ENCODE measurements around the gene RECQL5. TPM values are rescaled to one million over a fixed set of nuclear protein-coding genes. Genes with fewer than 3 reads are reported as not detected.
A peak's percentile ranks its signal among the peaks of the same experiment; 100 is the strongest.

RECQL5 gene
- polyA plus RNA-seq, 1 of the 3 experiments (the other 2 are of a cell fraction): 25.3 TPM

DNA sequence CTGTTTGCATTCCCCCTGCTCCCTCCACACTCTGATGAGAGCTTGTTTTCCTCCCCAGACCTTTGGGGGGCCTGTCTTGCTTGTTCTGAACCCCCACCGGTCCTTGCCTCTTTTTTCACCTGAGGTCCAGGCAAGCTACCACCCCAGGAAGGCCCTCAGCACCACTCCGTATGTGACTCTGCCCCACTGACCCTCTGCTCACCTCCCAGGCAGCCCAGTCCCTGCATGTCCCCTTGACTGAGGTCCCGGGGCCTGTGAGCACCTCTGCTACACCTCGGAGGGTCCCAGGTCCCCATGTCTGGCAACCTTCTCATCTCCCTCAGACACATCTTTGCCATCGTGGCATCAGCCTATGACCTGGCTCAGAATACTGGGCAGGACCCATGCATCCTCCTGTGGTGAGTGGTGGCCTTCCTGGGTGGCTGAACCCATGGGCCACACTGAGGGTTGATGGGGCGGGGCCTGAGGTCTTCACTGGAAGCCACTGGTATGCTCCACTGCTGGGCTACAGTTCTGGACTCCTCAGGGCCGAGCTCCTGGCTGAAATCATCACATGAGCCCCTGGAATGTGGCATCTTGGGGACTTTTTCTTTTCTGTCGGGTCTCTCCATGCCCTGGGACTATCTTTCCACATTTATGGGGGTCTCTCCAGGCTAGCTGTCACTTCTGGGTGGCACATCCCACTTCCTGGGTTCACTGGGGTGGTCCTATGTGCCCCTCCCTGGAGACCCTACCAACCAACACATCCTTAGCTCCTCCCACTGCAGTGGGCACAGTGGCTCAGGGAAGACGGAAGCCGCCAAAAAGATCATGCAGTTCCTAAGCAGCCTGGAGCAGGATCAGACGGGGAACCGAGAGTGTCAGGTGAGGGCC lies 75.9 kb downstream of the RECQL5 start:
- Histone ChIP-seq H3K79me2 (ENCODE audit: insufficient read depth) (no peaks in the 10 kb centered on the region), H3F3A (replicated peaks; ENCODE audit: insufficient read depth) (no peaks in the 10 kb centered on the region), H3K4me1 (ENCODE audit: control insufficient read depth in 1 of 2, insufficient read depth in 2 of 2, low read depth in 1 of 2, low read length in 1 of 2) (peaks cover 0 to 16% of the 10 kb centered on the region in 2 experiments; a peak in 1 of 4 replicates), H3K9me3 (no peaks in the 10 kb centered on the region), H3K9me2 (no peaks in the 10 kb centered on the region), H3K4me2 (no peak overlapping the region), H3K4me3 (ENCODE audit: low read depth in 2 of 2, low read length in 1 of 2) (no peak overlapping the region), H4K20me1 (ENCODE audit: insufficient read depth) (no peaks in the 10 kb centered on the region), H3K27ac (ENCODE audit: low read depth in 2 of 2, low read length in 1 of 2) (no peak overlapping the region), H3K27me3 (ENCODE audit: insufficient read depth) (no peaks in the 10 kb centered on the region), H2AFZ (ENCODE audit: low read depth) (no peak overlapping the region), H3K9ac (no peak overlapping the region), H3K36me3 (replicated peaks in 1 of 2; ENCODE audit: control insufficient read depth in 1 of 2, insufficient read depth in 2 of 2, low read length in 1 of 2) (no peaks in the 10 kb centered on the region)
- ChIA-PET CTCF (interaction anchor here (0.8 to 4.3 kb wide), 16 partner anchors 11 to 178 kb away, joined by 3 to 41 read pairs (median 5); partner anchors contain the start of genes SMIM5 and TSEN54), POLR2A (interaction anchor here (0.9 to 2.6 kb wide), 3 partner anchors 18 to 135 kb away, joined by 3 to 6 read pairs (median 3); no protein-coding TSS in a partner anchor)
- DNase-seq: no peak
- TF ChIP-seq USF2 (IDR thresholded peaks at IDR 0.05; ENCODE audit: borderline replicate concordance, low read depth, low read length) (no peak), JUND (IDR thresholded peaks at IDR 0.05) (no peak), SIN3A (IDR thresholded peaks at IDR 0.05; ENCODE audit: borderline replicate concordance, low read depth, low read length) (no peak), GABPA (IDR thresholded peaks at IDR 0.05; ENCODE audit: low read depth) (no peak), TEAD4 (IDR thresholded peaks at IDR 0.05; ENCODE audit: borderline replicate concordance, insufficient read depth) (no peak), CHD2 (IDR thresholded peaks at IDR 0.05; ENCODE audit: low read length, partially characterized antibody) (no peak), FOXJ3 (CRISPR knock-in tag; IDR thresholded peaks at IDR 0.05) (no peak), SMC3 (IDR thresholded peaks at IDR 0.05; ENCODE audit: low read depth, low read length) (no peak)
- TF ChIP-seq, protein P1, sequence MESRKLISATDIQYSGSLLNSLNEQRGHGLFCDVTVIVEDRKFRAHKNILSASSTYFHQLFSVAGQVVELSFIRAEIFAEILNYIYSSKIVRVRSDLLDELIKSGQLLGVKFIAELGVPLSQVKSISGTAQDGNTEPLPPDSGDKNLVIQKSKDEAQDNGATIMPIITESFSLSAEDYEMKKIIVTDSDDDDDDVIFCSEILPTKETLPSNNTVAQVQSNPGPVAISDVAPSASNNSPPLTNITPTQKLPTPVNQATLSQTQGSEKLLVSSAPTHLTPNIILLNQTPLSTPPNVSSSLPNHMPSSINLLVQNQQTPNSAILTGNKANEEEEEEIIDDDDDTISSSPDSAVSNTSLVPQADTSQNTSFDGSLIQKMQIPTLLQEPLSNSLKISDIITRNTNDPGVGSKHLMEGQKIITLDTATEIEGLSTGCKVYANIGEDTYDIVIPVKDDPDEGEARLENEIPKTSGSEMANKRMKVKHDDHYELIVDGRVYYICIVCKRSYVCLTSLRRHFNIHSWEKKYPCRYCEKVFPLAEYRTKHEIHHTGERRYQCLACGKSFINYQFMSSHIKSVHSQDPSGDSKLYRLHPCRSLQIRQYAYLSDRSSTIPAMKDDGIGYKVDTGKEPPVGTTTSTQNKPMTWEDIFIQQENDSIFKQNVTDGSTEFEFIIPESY (IDR thresholded peaks at IDR 0.05; ENCODE audit: borderline replicate concordance, low read depth): no peak
- WGBS (ENCODE audit: low lambda C conversion rate): 85% methylated on average over 12 of the region's 12 CpGs

- CTCF ChIA-PET: interaction anchor here (0.6 to 4.3 kb wide), 21 partner anchors 12 to 175 kb away, joined by 3 to 41 read pairs (median 4); partner anchors contain the start of genes GALK1, SMIM5 and TSEN54
- peak overlapping the region in 1 of 2 experiments; percentile 64; a peak in 1 of 4 replicates for H3K4me3 ChIP-seq (ENCODE audit: low read depth in 2 of 2, low read length in 1 of 2)
- H4K20me1 ChIP-seq (ENCODE audit: insufficient read depth): no peaks in the 10 kb centered on the region
- no peak overlapping the region for H2AFZ ChIP-seq (ENCODE audit: low read depth)
- H3K36me3 ChIP-seq (replicated peaks in 1 of 2; ENCODE audit: control insufficient read depth in 1 of 2, insufficient read depth in 2 of 2, low read length in 1 of 2): no peaks in the 10 kb centered on the region
- over 99% methylated on average over 8 of the region's 8 CpGs for WGBS (ENCODE audit: low lambda C conversion rate)
- H3K4me2 ChIP-seq: peak overlapping the region; percentile 93; the same call in 1 of the 2 replicates
- H3K79me2 ChIP-seq (ENCODE audit: insufficient read depth): no peaks in the 10 kb centered on the region
- no peaks in the 10 kb centered on the region for H3K9me3 ChIP-seq
- H3F3A ChIP-seq (replicated peaks; ENCODE audit: insufficient read depth): no peaks in the 10 kb centered on the region
- POLR2A ChIA-PET: interaction anchor here (0.7 to 2.6 kb wide), 4 partner anchors 18 to 134 kb away, joined by 3 to 6 read pairs (median 3); partner anchors contain the start of gene LLGL2
- peaks cover 0 to 16% of the 10 kb centered on the region in 2 experiments; a peak in 1 of 4 replicates for H3K4me1 ChIP-seq (ENCODE audit: control insufficient read depth in 1 of 2, insufficient read depth in 2 of 2, low read depth in 1 of 2, low read length in 1 of 2)
- H3K9me2 ChIP-seq: no peaks in the 10 kb centered on the region
- H3K9ac ChIP-seq: no peak overlapping the region
- H3K27me3 ChIP-seq (ENCODE audit: insufficient read depth): no peaks in the 10 kb centered on the region
- no peak overlapping the region for H3K27ac ChIP-seq (ENCODE audit: low read depth in 2 of 2, low read length in 1 of 2)
- DNase-seq: no peak
- TF ChIP-seq RXRA (IDR thresholded peaks at IDR 0.05; ENCODE audit: borderline replicate concordance, low read depth): no peak
- TF ChIP-seq FOSL2 (IDR thresholded peaks at IDR 0.05; ENCODE audit: borderline replicate concordance, low read depth): no peak
- TF ChIP-seq GATA2 (CRISPR knock-in tag; IDR thresholded peaks at IDR 0.05): no peak
- no peak for TF ChIP-seq NRF1 (IDR thresholded peaks at IDR 0.05; ENCODE audit: low read depth, low read length)
- TF ChIP-seq FOXM1 (IDR thresholded peaks at IDR 0.05; ENCODE audit: low read depth): no peak
- TF ChIP-seq TEAD4 (IDR thresholded peaks at IDR 0.05; ENCODE audit: borderline replicate concordance, insufficient read depth): no peak
- no peak for TF ChIP-seq REST (IDR thresholded peaks at IDR 0.05; ENCODE audit: low read depth, low read length)
- TF ChIP-seq MEF2A (IDR thresholded peaks at IDR 0.05; ENCODE audit: borderline replicate concordance, low read depth): no peak
- TF ChIP-seq RFX5 (IDR thresholded peaks at IDR 0.05; ENCODE audit: low read length): no peak
These were observed 76.6 kb downstream of the RECQL5 start for GRCh38 chr17:75590314-75590761.
